ENCODE measurements around the gene IQGAP2.

IQGAP2 gene

DNA sequence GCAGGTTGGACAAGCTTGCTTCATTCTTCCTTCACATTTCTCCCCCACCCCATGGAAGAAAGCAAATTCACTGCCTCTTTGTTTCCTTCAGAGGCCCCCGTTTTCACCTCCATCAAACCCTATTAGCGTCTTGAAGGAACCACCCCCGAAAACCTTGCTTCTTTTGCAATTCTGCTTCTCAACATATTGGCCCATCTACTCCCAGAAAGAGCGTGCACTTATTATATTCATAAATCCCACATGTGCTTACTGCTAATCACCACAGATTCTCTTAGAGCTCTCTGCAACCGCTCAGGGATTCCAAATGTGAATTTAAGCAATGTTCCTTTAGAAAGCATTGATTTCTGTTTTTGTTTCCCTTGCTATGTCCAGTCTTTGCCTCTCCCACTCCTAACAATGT is 219.0 kb downstream of the IQGAP2 start:
- no peak for DNase-seq

DNA sequence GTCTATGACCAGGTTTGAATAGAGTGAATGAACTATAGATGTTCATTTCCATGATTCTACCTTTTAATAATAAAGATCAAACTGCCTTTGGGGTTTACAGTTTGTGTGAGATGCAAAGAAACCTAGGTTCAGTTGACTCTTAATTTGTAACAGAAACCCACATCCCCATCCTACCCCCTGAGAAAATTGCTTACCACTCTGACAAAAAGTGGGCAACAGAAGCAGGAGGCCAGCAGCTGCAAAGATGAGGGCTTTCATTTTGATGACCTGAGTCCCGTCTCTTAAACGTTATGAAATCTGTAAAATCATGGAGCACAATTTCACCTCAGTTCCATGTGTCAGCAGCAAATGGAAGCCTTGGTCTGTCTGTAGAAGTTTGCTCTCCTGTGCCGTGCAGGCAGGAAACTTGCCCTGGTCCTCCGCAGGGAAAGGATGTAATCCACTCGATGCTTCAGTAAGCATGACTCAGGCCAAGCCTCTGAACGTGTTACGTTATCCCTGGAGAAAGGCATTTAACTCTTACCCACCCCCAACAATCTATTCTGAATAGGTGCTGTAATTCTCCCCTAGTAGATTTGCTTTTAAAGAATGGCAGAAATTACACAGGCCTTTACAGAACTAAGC is 220.0 kb downstream of the IQGAP2 start, which contains the start of gene F2RL2:
Gene F2RL2 (minus strand): TSS at position 431 of the 624 bp plus-strand sequence. CDS start 173 bp downstream, at position 258.
- no peak for DNase-seq

DNA sequence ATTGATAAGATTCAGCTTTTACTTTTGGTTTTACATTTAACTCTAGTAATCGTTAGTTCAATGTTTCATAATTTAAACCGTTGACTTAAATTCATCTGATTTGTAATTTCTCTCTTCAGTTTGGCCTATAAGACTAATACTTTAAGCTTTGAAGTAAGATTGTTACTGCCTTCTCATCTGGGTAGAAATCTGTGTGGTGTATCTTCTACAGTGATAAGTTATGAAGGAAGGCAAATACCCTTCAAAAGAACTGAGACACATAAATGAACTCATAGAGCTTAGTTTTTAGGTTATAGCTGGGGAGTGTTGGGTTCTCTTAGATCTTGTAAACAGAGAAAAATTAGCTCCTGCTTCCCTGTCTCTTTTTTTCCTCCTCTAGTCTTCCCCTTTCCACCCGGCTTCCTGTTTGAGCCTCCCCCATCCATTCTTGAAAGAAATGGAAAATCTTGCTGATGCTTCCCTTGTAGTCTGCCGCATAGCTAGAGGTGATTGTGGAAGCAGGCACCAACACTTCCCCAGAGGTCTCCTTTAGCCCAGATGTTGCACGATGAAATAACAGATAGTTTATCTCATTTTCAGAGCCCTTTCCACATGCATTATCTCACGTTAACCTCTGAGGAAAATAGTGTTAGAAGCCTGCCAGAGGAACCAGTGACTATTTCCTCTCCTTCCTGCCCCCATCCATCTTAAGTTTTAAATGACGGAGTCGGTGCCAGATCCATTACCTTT is 222.2 kb downstream of the IQGAP2 start:
- no peak for DNase-seq

DNA sequence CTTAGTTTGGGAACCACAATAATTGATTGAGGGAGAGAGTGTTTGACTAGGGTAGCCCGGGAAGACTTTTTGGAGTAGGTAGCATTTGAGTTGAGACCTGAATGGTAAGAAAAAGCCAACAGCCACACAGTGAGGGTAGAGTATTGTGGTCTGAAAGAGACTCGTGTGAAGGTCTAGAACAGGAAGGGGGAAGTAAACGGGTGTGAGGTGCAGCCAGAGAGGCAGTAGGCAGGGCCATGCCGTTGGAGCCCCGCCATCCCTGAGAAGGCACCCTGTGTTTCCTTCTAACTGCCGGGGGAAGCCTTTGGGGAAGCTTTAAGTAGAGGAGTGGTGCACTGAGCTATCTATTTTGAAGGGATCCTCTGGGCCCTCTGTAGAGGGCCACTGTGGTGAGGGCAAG is 223.7 kb downstream of the IQGAP2 start:
- DNase-seq, result no peak

DNA sequence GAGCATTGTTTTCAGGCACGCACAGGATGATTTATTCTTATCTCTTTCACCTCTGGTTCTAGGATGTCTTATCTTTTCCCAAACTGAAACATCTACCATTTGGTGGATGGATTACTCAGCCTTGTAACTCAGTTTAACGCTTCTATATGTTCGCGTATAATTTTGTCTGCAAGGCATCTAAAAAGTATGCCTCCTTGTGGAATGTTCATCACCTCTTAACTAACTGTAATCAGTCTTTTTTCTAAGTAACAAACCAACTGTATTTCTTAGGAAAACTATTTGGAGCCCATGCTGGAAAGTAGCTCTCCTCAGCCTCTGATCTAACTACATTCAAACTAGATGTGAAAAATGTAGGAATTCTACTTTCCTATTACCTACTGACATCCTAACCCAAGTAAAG is 231.6 kb downstream of the IQGAP2 start:
- DNase-seq, result no peak

DNA sequence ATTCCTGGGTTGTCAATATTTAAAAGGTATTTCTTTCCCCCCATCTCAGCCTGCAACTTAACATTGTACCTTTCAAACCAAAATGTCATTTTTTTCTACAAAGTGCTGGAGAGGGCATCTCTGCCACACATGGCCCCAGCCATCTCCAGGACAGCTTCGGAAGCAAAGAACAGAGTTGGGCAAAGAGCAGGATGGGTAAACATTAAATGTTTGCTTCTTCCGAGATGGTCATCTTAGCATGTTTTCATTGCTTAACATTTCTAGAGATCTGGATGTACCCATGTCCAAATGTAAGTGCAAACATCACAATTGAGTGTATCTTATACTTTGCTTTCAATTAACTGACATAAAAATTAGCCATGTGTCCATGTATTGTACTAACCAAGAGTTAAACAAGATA is 234.4 kb downstream of the IQGAP2 start:
- no peak for DNase-seq

DNA sequence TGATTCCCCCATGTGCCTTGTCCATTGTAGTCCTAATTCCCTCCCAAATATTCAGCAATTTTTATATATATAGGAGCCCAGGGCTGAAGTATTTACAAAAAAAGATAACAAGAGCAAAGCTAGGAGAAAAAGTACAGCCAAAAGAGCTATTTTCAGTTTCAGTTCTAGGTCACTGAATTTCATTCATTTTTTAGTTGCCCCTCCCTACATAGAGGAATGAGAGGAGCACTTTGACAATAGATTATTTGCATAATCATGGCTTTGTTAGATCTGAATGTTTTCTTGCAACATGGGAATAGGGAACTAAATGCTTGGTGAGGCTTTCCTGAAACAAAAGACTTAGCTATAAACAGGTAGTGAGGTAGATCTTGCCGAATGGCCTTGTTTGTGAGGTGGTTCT is 235.4 kb downstream of the IQGAP2 start:
- no peak for DNase-seq

DNA sequence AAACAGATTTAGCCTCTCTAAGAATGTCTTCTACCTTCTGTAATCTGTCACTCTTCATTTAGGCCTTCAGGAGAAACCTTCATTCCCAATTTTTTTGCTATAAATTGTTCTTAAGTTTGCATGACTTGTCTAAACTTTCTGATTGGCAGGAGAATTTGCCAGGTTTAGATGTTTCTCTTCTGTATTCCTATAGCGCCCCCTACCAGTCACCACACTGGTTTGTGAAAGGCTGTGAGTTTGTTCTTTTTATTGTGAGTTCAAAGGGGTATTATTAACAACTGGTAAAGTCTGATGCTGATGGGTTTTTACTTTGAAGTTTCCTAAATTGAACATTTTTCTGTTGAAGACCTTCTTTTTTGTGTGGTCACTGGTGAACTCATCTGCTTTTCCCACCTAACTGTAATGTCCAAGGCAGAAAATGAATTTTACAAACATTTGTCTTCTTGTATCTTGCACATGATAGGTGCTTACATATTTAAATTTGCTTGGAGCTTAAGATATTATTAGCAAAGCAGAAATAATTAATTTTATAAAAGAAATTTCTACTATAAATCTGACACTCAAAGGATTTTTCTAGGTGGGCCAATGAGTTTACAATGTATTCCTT is 238.5 kb downstream of the IQGAP2 start:
- DNase-seq, result peak; percentile 83

DNA sequence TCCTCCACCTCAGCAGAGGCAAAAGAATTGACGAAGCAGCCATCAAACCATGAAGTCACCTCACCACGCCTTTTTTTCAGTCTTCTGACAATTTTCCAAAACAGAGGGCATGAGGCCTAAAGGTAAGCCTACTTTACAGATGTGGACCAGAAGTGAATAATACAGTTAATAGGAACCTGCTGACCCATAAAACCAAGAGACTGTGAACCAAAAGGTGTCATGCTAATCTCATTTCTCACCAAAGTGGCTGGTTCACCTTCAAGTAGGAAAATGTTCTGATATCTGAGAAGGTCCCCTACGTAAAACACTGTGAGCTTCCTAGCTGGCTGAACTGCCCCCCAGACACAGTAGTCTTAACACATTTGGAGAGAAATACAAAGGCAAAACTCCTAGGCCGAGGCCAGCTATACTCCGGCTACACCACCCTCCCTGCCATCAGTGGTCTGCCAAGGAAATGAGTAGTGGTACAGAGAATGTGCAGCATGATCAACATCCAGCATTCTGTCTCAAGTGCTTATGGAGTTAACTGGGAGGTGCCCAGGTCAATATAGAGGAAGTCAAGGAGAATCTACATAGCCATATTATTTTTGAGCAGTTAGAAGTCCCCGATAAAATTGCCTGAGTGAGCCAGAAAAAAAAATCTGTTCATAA is 239.4 kb downstream of the IQGAP2 start:
- no peak for DNase-seq

DNA sequence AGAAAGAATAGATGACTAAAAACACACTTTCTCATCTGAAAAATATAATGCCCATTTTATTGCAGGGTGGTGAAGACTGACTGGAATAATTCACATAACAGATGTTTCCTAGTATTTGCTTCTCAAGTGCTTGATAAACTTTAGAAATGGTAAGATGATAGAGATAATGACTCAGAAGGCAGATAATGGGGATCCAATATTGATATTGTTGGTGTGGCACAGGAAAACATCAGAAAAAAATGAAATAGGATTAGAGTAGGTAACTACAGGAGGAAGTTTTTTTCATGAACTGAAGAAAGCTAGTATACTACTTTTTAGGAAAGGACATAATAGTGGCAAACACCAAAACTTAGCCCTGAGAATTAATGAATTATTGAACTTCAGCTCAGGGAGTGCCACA is 240.3 kb downstream of the IQGAP2 start:
- no peak for DNase-seq

DNA sequence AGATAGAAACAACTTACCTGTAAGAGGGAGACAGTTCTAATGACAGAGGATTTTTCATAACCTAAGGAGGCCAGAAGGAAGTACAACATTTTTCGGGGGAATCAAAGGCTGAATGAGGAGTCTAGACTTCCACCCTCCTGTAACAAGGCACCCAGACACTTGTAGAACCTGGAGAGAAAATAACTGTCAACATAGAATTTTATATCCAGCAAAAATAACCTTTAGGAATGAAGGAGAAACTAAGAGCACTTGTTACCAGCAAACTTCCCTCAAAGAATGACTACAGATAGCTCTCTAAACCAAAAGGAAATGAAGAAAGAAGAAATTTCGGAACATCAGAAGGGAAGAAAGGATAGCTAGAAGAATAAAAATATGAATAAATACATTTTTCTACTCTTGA is 246.1 kb downstream of the IQGAP2 start:
- DNase-seq, result no peak

DNA sequence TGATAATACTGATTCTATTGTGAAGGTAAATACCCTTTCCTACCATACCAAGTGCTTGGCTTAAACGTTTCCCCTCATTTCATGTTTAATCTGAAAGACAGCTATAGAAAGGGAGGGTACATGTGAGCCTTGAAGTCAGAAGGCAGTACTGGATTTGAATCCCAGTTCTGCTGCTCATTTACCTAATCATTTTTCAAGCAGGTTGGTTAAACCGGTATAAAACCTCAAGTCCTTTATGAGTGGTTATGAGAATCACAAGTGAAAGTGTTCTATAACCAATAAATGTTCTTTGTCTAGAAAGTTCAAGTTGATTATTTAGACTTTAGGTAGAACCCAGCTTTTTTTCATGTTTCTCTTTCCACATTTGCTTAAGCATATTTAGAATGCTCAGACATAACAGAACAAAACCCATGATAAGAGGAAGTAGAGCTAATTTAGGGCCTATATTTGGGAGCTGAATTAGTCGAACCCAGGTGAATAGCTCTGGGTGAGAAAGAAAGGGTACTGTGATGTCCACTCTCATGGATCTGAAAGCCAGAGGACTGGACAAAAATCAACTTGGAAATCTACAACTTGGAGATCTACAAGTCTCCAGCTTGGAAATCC is 249.8 kb downstream of the IQGAP2 start:
- DNase-seq, result no peak

DNA sequence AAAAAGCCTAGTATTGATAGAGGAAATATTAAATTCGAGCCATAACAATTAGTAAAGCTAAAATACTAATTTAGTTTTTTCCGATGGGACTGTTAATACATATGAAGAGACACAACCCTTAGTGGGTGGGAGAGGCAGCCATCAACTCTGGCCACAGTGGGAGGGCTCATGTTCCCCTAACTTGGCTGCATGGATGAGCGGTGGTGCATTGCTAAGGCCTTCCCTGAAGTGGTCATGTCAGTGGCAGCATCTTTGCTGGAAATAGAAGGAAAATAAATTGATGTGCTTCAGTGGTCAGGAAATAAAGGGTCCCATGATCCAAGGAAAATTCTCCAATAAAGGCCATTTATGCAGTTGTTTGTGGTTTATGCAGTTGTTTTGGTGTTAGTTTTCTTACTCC is 254.0 kb downstream of the IQGAP2 start:
- no peak for DNase-seq

DNA sequence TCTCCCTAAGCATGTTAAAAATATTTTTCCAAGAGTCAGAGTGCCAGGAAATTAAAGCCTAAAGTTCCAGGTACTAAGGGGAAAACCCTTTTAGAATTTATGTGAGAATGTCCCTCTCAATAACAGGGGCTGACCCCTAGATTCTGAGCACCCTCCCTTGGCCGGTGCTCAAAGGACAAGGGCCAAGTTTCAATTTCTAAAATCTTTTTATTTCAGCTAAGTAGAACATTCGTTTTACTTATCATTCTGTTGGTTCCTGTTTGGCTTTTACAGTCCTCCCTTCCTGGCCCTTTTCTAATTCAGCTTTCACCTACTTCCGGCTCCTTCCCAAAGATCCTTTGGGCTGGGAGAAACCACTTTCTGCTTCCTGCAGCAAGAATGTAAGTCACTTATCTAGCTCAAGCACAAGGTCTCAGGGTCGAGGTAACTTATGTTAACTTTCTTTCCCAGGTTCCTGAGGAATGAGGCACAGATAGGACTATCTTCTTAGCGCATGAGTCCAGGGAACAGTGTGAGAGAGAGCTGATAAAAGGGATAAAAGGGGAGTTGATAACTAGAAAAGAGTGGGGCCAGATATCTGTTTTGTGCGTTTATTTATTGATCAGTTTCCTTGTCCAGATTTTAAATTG is 254.7 kb downstream of the IQGAP2 start:
- no peak for DNase-seq

DNA sequence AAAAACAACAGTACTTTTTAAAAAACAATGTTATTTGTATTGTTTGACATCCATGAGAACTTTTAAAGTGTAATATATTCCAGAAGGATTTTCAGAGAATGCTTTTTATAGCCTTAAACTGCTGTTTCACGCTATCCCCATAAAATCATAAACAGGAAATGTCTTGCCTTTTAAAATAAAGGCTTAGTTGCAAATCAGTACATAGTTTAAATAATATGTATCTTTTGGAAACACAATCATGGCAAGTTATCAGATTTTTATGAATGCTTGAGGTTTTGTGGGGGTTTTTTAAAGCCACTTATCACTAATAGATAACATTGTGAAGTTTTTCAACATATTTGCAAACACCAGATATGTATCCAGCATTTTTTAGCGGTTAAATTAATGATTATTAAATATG is 257.3 kb downstream of the IQGAP2 start:
- no peak for DNase-seq

DNA sequence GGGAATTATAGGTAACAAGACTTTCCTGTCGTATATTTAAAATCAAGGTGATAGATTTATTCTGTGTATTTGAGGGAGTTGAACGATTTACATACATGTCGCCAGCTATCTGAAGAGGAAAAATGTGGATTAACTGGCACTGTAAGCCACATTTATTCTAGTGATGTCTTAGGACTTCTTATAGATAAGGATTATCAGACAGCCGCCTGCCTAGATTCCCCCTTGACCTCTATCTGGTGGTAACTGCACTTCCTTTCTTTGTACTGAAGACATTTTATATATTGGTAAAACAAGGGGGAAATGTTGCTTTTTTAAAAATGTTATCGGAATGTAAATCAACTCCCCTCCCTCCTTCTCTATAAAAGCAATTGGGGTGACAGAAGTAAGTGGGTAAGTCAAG is 259.4 kb downstream of the IQGAP2 start:
- no peak for DNase-seq

DNA sequence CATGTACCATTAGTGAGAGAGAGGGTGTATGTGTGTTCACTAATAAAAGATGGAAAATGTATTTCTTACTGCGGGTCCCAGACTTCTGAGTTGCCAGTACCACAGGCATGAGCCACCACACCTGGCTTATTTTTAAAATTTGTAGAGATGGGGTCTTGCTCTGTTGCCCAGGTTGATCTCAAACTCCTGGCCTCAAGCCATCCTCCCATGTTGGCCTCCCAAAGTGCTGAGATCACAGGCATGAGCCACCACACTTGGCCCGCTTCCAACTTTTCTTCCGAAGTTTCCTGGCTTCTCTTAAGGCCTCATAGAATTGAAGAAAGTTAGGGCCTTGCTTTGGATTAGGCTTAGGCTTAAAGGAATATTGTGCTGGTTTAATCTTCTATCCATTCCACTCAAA is 260.5 kb downstream of the IQGAP2 start:
- DNase-seq, result no peak

DNA sequence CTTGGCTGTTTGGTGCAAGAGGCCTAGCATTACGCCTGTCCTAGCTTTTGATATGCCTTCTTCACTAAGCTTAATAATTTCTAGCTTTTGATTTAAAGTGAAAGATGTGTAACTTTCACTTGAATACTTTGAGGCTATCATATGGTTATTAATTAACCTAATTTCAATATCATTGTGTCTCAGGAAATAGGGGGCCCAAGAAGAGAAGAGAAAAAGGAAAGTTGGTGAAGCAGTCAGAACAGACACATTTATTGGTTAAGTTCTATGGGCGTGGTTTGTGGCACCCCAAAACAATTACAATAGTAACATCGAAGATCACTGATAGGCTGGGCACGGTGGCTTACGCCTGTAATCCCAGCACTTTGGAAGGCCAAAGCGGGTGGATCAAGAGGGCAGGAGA is 261.0 kb downstream of the IQGAP2 start:
- DNase-seq, result no peak

DNA sequence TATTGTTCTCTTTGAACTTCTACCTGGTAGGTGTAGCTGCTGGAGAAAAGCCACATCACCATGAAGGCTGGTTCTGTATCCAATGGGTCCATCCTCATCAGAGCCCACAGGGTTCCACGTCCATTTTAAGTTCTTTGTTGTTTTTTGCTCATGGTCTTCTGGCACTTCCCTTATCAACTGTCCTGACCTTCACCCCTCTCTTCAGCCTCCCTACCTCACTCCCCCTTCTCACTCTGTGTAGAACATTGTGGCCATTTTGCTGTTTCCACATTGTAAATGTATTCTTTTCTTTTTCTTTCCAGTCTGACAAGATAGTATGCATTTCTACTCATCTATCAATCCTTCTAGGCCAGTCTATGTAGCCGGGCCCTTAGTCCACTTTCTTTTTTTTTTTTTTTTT is 264.4 kb downstream of the IQGAP2 start:
- DNase-seq, result no peak

DNA sequence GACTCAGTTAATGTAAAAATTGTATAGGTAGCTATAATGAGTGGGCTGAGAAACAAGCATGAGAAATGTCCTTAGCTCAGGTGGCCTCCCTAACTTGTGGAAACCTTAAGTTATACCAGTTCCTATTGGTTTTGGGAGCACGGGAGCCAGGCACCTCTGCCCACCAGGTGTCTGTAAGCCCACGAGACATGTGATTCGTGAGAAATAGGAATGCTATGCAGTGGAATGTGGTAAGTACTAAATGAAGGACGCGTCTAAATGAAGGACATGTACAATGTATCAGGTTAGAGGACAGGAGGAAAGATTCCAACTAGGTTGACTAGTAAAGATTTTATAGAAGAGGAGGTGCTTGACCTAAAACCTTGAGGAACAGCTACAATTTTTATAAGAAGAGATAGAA is 266.2 kb downstream of the IQGAP2 start:
- DNase-seq, result no peak

DNA sequence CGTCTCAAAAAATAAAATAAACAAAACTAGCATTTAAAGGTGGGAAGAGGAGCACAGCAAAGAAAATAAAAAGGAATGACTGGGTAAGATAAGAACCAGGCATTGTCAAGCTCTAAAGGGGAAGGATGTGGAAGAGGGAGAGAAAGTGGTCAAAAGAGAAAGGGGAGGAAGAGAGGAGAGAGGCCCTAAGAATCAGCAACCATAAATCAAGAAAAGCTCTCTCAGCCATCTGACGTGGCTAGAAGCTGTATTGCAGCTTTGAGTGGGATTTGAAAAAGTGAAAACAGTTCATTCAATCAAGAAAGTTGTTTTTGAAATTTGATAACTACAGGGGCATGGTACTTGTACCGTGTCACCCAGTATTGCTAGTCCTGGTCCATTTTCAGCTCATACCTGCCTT is 267.4 kb downstream of the IQGAP2 start:
- DNase-seq, result no peak

DNA sequence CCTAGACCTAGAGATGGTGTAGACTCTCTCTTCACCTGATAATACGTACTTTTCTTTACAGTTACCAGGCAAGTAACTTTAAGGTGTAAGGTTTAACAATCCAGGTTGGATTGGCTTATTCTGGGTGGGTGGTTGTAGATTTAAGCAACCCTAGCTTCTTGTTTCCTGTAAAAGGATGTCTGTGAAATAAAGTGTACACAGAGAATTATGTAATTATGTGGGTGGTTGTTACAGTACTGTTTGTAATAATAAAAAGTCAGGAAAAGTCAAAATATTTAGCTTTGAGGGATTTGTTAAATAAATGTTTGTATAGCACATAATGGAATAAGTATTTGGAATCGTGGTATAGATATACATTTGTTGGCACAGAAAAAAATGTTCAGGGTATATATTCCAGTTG is 269.2 kb downstream of the IQGAP2 start:
- no peak for DNase-seq

DNA sequence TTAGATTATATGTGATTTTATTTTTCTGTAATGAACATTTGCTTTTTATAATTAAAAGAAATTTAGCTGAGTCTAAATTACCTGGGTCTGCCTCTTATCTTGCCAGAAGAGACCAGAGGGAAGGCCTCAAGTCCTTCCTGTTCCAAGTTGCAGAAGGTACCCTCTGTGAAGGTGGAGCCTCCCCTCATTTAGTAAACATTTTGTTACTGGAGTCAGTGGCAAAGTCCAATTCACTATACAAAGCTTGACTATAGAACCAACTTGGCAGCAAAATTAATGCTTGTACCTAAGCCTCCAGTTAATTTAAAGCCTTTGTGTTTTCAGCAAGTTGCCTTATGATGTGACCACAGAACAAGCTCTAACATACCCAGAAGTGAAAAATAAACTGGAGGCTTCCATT is 270.0 kb downstream of the IQGAP2 start:
- DNase-seq, result no peak
